Measurements from ENCODE around the gene PTPRT.
"Not testable (repeated sequence)": the region's sequence is repeated elsewhere in the genome, so short reads cannot be mapped to it uniquely, and the experiment has no call there.

DNA sequence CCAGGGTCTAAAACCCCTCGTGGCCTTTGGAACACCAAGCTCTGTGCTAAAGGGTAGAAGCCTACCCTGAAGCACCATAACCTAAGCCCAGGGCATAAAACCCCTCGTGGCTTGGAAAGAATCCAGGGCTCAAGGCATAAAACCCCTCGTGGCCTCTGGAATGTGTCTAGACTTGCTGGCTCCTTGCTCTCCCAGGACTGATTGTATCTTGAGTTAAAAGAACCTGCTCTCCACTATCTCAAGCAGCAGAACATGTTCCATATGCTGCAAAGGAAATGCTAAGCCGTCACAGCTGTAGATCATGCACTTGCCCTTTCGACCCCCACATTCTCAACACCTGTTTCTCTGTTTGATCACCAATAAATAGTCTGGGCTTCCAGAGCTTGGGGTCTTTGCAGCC lies 288.9 kb downstream of the PTPRT start:
- TF ChIP-seq, protein P1, sequence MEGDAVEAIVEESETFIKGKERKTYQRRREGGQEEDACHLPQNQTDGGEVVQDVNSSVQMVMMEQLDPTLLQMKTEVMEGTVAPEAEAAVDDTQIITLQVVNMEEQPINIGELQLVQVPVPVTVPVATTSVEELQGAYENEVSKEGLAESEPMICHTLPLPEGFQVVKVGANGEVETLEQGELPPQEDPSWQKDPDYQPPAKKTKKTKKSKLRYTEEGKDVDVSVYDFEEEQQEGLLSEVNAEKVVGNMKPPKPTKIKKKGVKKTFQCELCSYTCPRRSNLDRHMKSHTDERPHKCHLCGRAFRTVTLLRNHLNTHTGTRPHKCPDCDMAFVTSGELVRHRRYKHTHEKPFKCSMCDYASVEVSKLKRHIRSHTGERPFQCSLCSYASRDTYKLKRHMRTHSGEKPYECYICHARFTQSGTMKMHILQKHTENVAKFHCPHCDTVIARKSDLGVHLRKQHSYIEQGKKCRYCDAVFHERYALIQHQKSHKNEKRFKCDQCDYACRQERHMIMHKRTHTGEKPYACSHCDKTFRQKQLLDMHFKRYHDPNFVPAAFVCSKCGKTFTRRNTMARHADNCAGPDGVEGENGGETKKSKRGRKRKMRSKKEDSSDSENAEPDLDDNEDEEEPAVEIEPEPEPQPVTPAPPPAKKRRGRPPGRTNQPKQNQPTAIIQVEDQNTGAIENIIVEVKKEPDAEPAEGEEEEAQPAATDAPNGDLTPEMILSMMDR (IDR thresholded peaks at IDR 0.05) = not testable (repeated sequence)
- TF ChIP-seq POLR2AphosphoS5, EP300 (IDR thresholded peaks at IDR 0.05): not testable (repeated sequence)

Data from gastroesophageal sphincter (tissue), 3 donors.